GM06990 (cell line): Measurements from ENCODE around the gene LRMDA.

Experiments
- DNase-seq: peaks from one replicate; pipeline ENCODE4 v3.0.0-alpha.2; 2011; ENCODE audit not compliant: insufficient read length; ENCODE audit errors: extremely low read depth
- H3K27me3 ChIP-seq: replicated peaks from 2 replicates; pipeline ENCODE4 v1.6.0; 2011; ENCODE audit warnings: low read length; ENCODE audit not compliant: control insufficient read depth, insufficient read depth
- H3K36me3 ChIP-seq: 2 replicates; pipeline ENCODE4 v1.5.1; 2011; ENCODE audit warnings: low read length; ENCODE audit not compliant: control insufficient read depth, insufficient read depth
- H3K4me3 ChIP-seq: replicated peaks from 2 replicates; pipeline ENCODE4 v1.5.1; 2011; ENCODE audit warnings: low read depth, mild to moderate bottlenecking, control low read depth, low read length
- CTCF ChIP-seq: IDR thresholded peaks from 2 replicates; pipeline ENCODE4 v1.5.1; 2011; ENCODE audit warnings: low read length, control low read depth, mild to moderate bottlenecking, inconsistent platforms; ENCODE audit not compliant: insufficient read depth, poor library complexity, severe bottlenecking

Gene LRMDA

GRCh38 chr10:75660823-75661222, 229.4 kb downstream of the LRMDA start:
- no peak for DNase-seq
- Histone ChIP-seq H3K36me3 (no peaks in the 10 kb centered on the region), H3K27me3 (peaks cover 4% of the 10 kb centered on the region), H3K4me3 (no peak overlapping the region)
- no peak for TF ChIP-seq CTCF

- TF ChIP-seq CTCF = no peak
- no peak for DNase-seq
- Histone ChIP-seq H3K36me3 (no peaks in the 10 kb centered on the region), H3K27me3 (peaks cover 4% of the 10 kb centered on the region), H3K4me3 (no peak overlapping the region)
Observed at GRCh38 chr10:75662715-75663114, 231.3 kb downstream of the LRMDA start.

GRCh38 chr10:75663947-75664664, 232.7 kb downstream of the LRMDA start:
- DNase-seq = no peak
- TF ChIP-seq CTCF = no peak
- H3K36me3 ChIP-seq = no peaks in the 10 kb centered on the region
- H3K4me3 ChIP-seq = no peak overlapping the region
- 0 out of 2 replicates have a peak, but pooled peaks cover under 1% of the 10 kb centered on the region for H3K27me3 ChIP-seq

GRCh38 chr10:75664968-75665367, 233.5 kb downstream of the LRMDA start:
- Histone ChIP-seq H3K4me3 (no peak overlapping the region), H3K36me3 (no peaks in the 10 kb centered on the region), H3K27me3 (no peaks in the 10 kb centered on the region)
- no peak for TF ChIP-seq CTCF
- DNase-seq = no peak

GRCh38 chr10:75665707-75666106, 234.3 kb downstream of the LRMDA start:
- Histone ChIP-seq H3K4me3 (no peak overlapping the region), H3K27me3 (no peaks in the 10 kb centered on the region), H3K36me3 (no peaks in the 10 kb centered on the region)
- no peak for TF ChIP-seq CTCF
- DNase-seq = no peak
